Stimulated activated CD8-positive, alpha-beta memory T cell treated with anti-CD3 and anti-CD28 coated beads, Interleukin-7, amount 100 ng/mL, for 4 hours (primary cell): ENCODE results near the gene PTOV1.

Source experiments
- DNase-seq, 2 donors: peaks; one replicate each; pipeline ENCODE4 v3.0.0-alpha.2; 2020; ENCODE audit warnings: low read depth in 2 of 2

The PTOV1 gene

DNA sequence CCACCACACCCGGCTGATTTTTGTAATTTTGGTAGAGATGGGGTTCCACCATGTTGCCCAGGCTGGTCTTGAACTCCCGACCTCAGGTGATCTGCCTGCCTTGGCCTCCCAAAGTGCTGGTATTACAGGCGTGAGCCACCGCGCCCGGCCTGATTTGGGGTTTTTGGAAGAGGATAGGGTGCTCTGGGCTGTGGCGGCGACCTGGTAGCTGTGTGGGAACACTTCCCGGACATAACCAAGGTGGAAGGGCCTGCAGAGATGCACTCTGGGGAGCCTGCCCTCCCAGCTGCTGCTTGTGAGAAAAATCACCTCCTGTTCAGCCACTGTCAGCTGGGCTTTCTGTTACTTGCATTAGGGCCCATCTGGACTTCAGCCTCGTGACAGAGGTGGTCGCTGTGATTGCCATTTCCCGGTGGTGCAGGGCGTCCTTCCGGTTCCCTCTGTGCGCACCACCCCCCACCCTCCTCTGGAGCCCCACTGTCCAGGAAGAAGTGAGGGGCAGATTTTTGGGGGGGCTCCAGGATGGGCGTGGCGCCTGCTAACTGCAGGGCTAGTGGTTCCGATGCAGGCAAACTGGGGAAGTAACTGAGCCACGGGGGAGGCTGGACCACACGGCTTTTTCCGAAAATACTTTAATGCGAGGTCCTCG, 38.2 kb downstream of the PTOV1 start:
- DNase-seq: no peak

DNA sequence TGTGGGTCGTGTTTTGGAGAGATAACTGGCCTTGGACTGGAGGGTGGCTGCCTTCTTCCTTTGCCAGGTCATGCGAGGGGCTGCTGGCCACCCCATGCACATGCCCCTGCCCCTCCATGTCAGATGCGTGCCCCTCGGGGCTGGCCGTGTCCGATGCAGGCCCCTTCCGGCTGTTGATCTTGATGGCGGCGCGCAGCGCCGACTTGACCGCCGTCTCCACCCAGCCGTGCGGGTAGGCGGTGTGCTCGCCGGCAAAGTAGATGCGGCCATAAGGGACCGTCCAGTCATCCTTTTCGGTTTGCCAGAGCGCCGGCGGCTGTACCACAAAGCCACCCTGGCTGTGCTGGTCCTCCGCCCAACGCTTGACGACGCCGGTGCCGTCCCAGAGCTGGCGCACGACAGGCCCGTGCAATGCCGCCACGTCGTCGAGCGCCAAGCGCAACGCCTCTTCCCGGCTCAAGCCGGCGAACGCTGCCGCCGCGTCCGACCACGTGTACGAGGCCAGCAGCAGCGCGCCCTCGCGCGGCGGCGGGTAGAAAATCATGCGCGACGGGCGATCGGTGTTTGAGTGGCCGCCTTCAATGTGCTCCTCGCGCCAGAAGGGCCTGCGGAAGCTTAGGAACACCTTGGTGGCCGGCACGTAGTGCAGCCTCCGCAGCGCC, 38.9 kb downstream of the PTOV1 start:
- peak in 1 of 2 donors; percentile 61 for DNase-seq

DNA sequence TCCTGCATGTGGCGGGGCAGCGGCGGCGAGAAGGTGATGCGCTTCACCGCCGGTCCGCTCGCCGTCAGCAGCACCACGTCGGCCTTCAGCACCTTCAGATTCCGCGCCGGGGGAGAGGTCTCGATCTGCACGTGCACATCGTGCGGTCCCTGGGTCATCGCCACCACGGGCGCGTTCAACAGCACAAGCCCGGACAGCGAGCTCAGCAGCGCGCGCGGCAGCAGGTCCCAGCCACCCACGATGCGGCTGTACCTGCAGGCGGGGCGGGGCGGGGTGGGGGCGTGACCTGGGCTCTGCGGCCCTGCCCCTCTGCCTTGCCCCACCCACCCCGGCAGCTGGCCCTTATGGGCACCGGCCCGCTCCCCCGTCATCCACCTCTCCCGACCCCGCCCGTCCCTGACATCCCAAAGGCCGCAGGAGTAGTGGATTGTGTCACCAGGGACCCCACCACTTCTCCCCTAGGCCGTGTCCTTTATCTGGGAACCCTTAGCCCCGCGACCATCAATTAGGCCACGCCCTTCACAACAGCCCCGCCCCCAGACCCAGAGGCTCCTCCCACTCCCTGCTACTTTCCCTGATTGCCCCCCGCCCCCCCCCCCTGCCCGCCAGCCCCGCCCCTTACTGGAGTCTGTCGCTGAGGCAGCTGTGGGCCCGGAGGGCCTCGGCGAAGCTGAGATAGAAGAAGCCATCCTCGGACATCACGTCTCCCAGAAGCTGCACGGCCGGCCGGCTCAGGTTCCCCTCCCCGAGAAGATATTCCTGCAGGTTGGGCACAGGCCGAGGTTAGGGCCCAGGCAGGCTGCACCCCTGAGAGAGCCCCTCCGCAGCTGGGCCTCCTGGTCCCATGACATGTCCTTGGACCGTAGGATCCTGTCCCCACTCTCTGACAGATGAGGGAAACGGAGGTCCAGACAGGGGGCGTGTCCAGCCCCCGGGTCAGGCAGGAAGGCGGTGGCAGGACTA, 39.7 kb downstream of the PTOV1 start:
- DNase-seq: peak in 1 of 2 donors; percentile 68

DNA sequence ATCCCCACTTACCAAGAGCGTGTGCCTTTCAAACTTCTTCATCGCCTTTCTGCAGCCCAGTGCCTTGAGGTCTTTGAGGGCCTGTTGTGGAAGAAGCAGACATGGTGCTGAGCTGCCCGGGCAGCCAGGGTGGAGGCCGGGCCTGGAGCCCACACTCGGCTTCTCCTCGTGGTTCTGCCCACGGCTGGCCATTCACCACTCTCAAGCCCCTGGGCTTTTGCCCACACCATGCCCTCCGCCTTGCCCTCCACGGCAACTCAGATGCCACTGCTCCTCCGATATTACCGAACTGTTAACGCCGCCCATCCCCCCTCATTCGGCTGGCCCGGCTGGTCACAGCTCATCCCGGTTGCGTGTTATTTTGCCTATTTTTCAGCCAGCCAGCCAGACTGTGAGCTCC, 40.4 kb downstream of the PTOV1 start:
- no peak for DNase-seq

DNA sequence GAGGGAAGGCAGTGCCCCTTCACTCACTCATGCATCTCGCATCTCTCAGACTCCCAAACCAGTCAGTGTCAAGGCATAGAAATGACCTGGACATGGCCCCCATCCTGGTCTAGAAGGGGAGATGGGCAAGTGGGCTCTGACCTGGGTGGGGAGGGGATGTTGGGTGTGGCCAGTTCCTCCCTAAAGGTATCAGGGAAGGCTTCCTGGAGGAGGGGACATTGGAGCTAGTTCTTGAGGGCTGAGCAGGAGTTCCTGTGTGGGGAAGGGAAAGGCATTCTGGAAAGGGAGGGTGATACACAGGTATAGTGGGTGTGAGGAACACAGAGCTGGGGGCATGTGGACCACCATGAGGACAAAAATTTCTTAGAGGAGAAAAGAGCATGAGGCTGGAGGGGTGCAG, 41.8 kb downstream of the PTOV1 start:
- DNase-seq: no peak

DNA sequence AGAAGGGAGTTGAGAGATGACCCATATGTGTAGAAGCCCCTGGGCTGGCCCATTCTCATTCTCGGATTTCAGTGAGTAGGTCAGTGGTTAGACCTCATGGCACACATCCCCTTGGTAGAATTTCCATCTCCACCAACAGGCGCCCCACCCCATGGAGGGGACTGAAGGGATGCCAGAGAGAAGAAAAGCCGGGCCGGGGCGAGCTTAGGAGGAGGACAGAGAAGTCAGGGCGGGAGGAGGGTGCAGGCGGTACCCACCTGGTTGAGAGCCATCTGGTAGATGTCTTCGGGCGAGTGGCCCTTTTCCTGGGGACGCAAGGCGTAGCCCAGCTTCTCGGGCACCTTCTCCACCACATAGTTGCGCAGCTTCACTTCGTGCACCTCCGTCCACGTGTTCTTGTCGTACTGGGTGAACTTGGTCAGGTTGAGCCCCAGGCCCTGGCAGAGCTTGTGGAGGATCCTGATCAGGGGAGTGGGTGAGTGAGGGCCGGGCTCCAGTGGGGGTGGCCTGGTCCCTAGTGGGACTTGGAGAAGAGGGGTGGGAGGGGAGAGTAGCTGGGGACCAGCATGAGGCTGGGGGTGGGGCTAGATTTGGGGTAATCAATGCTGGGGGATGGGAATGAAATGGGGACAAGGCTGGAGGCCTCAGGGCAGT, 43.2 kb downstream of the PTOV1 start:
- no peak for DNase-seq

DNA sequence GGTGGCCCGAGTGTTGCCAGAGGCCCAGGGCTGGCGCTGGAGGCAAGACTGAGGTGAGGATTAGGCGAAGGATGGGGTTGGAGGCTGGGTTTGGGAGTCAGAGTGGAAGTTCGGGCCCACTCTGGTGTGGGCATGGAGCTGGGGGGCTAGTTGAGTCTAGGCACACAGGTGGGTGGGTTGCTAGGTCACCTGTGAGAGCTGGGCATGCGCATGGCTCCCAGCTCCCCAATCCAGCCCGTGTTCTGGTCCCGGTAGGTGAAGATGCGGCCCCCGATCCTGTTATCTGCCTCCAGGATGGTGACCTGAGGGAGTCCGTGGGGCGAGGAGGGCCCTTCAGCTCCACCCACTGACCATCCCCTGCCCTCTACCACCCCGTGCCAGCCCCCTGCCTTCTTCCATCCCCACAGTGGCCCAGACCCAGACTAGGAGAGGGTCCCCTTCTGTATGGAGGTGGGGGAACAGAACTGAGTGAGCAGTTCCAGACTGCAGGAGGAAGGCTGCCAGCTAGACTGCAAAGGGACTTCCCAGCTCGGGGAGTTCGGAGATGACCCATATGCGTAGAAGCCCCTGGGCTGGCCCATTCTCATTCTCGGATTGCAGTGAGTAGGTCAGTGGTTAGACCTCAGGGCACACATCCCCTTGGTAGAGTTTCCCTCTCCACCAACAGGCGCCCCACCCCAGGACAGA, 44.1 kb downstream of the PTOV1 start:
- no peak for DNase-seq

DNA sequence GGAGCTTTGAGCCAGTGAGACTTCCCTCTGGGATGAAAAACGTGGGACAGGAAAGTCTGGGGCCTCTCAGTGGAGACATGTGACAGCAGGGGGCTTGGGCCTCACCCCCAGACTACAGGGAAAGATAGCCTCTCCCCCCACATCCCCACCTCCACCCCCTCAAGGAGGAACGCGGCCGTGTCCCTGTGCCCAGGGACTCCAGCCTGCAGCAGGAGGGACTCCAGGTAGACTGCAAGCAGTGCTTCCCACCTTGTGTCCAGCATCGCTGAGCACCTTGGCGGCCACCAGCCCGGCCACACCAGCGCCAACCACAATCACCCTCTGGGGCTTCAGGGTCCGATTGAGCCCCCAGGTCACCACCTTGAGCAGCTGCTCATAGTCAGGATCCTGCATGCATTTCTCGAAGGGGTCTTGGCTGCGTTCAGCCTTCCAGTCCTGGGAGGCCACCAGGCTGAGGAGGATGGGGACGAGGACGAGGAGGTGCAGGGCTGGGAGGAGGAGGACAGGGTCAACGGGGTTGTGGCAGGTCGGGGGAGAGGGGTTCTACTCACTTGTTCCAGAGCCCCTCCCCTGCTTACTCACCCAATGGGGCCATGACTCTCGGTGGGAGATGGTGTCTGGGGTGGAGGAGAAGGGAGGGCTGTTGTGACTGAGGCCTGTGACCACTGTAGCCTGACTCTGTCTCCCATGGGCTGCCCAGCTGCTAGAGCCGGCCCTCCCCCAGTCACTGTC, 44.8 kb downstream of the PTOV1 start:
- no peak for DNase-seq

DNA sequence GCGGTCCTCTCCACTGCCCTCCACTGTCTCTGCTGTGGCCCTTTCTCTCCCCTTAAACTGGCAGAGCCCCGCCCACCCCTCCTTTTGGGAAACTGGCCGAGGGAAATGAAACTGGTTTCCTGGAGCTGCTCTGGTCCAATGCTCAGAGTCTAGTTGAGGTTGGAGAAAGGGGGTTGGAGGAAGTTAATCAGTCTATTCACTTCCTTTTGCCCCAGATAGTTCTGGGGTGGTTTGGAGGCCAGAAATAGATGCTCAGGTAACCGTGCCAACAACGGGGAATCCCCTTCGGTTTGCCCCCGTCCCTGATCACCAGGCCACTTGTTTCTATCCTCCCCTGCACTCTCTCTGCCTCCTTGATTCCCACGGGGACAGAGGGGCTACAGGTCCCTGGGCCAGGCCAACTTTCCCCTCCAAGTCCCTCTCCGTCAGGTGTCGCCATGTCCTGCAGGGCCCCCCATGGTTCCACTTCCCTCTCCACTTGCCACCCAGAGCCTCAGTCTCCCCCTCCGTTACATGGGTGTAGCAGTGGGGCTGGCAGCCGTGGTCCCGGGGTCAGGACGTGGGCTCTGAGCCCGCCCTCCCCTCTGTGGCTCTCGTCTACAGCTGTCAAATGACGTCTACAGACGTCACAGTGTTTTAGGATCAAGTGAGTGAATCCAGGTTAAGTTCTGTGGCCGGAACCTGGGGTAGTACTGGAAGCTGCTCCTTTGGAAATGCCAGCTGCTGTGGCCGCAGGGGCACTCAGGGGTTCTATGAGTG, 46.1 kb downstream of the PTOV1 start, which contains the start of gene IL4I1:
IL4I1 (minus strand) TSS at position 25 of the 759 bp plus-strand sequence. CDS start 727 bp downstream, outside the sequence.
- peak; percentile 55 to 59 for DNase-seq

DNA sequence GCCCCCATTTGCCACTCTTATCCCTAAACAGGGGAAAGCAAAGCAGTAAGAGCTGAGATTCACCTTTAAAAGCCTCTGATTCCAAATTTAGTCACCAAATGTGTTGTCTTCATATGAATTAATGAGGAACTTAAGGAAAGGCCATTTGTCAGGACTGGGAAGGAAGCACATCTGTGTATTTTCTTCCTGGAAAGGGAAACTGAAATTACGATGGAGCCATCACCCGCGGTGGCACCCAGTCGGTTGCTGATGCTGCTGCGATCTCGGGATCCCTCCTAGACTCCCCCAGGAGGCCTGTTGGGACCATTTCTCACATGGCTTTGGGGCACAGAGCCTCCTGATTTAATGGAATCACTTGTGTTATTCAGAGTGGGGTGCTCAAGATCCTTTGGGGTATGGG, 53.2 kb downstream of the PTOV1 start:
- no peak for DNase-seq

DNA sequence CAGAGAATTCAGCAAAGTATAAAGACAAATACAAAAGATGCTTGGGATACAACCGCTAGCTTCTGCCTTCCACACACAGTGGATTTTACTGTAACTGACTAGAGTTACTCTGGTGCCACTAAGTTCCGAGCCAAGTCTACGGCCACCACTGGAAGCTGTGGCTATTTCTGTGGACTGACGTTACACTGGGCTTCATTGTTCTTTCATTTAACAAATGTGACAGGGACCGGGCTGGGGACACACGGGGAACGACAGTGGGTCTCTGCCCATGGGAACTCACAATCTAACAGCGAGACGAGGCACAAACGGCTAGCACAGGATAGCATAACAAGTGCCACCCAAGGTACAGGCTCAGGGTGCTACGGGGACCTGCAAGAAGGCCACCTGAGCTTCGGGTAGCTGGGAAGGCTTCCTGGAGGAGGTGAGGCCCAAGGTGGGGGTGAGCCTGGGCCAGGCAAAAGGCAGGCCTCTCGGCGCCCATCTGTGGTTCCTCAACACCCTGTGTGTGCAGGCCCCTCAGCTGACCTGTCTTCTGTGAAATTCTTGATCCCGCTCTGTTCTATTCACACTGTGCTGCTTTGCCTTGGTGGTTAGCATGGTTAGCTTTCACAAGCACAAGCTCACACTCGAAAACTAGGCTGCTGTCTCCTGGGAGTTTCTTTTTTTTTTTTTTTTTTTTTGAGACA, 56.1 kb downstream of the PTOV1 start:
- DNase-seq: no peak

DNA sequence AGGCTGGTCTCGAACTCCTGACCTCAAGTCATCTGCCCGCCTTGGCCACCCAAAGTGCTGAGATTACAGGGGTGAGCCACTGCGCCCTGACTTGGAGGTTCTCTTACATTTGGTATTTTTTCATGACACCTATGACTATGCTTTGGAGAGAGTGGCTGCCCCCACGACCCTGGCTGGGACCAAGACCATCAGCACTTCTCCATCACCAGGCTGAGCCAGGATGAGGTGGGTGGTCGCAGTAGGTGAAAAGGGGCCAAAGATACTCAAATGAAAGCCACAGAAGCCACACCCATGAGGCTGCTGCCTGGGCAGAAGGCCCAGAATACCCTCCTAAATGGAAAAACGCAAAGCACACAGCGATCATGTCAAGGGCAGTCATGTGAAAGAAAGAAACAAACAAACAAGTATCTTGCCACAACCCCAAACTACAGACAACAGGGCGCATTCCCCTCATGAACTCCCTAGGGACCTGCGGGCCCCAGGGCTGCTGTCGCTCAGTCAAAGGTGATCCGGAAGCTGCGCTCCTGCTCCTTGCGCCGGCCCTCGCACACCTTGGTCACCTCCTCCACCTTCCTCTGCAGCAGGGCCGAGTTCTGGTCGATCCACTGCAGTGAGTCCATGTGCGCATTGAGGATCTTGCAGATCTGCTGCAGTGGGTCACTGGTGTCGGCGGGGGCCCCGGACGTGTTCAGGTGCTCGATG, 56.9 kb downstream of the PTOV1 start:
- no peak for DNase-seq

DNA sequence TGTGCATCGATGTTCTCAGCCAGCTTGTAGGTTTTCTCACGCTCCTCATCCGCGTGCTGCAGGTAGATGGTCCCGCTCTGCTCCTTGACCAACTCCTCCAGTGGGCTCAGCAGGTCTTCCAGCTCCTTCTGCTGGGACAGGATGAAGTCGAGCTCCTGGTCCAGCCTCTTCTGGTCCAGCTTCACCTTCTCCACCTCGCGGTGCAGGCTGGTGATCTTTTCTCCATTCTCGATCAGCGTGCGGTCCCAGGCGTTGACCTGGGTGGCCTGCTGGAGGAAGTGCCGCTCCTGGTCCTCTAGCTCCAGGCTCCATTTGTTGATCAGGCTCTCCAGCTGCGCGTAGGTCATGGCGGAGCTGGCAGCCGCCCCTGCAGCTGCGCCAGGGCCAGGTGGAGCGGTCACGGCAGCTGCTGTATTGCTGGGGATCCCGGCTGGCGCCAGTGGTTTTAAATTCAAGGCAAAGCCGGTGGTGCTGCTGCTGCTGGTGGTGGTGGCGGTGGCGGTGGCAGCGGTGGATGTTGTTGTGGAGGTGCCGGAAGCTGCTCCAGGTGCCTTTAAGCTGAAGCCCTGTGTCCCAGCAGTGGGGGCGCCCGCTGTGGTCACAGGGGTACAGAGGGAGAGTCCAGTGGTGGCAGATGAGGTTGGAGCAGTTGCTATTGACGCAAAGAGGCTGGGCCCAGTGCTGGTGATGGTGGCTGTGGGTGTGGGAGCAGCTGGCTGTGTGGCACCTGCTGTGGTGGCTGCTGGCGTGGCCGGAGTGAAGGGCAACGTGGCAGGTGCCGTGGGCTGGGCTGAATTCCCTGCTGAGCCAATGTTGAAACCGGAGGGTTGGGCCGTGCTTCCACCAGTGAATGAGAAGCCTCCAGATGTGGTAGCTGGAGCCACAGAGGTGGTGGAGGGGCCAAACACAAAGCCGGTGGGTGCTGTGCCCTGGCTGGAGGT, 57.8 kb downstream of the PTOV1 start:
- no peak for DNase-seq

DNA sequence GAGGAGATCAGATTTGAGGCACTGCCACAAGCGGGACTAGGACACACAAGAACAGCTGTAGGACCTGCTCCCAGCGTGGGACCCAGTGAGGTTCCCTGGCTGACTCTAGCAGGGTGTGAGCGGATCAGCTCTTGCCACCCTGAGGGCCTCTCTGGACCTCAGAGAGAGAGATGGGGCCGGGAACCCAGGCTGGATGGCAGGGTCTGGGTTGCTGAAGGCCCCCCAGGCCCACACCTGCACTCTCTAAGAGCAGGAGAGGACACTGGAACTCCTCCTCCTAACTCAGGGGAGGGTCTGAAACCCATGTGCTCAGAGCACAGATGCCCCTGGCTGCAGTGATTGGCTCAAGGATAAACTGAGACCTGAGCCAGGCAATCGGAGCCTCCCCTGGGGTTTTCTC, 59.2 kb downstream of the PTOV1 start:
- DNase-seq: no peak
